PC-9 (cell line): ENCODE data around the gene NEO1. TPM values are rescaled to one million over a fixed set of nuclear protein-coding genes. Genes with fewer than 3 reads are reported as not detected.

Experiments used
- BruUV-seq: library from RNA; stranded (reverse); fragments of 400-500 nt; replicated peaks from 2 replicates; lab custom pipeline; 2021; lab: Mats Ljungman, UMichigan
- CTCF ChIA-PET: fragments of 300-600 bp; sonication (Branson Sonifier 250); formaldehyde crosslinking; loops from one replicate; lab custom pipeline; 2022; ENCODE audit warnings: antibody characterized with exemption; lab: Charles Lee
- POLR2A ChIA-PET: fragments of 300-600 bp; sonication (Branson Sonifier 250); formaldehyde crosslinking; loops from one replicate; lab custom pipeline; 2022; ENCODE audit warnings: antibody characterized with exemption; ENCODE audit not compliant: unreplicated experiment; lab: Charles Lee
- DNase-seq, 2 experiments: peaks; one replicate each; pipeline versions ENCODE4 v3.0.0 to v3.0.0-alpha.2; 2015 to 2022; ENCODE audit warnings: mixed read lengths in 1 of 2
- H2AFZ ChIP-seq: fragments of 200-600 bp; sonication (generic); 2 replicates; pipeline ENCODE4 v1.8.1; 2017; ENCODE audit warnings: antibody characterized with exemption
- H3F3A ChIP-seq: fragments of 200-600 bp; sonication (generic); 2 replicates; pipeline ENCODE4 v1.8.1; 2017; ENCODE audit warnings: antibody characterized with exemption, mild to moderate bottlenecking, low read depth; ENCODE audit not compliant: insufficient read depth
- H3K27ac ChIP-seq: fragments of 200-600 bp; sonication (generic); 2 replicates; pipeline ENCODE4 v1.6.1; 2016; ENCODE audit warnings: mixed run types
- H3K27me3 ChIP-seq: fragments of 200-600 bp; sonication (generic); 2 replicates; pipeline ENCODE4 v1.6.1; 2016; ENCODE audit warnings: low read depth, mixed run types; ENCODE audit not compliant: insufficient read depth
- H3K36me3 ChIP-seq: fragments of 200-600 bp; sonication (generic); 2 replicates; pipeline ENCODE4 v1.6.1; 2016; ENCODE audit warnings: low read depth, mixed run types
- H3K4me1 ChIP-seq: fragments of 200-600 bp; sonication (generic); replicated peaks from 2 replicates; pipeline ENCODE4 v1.6.1; 2016; ENCODE audit warnings: mixed run types; ENCODE audit not compliant: insufficient read depth
- H3K4me2 ChIP-seq: fragments of 200-600 bp; sonication (generic); 2 replicates; pipeline ENCODE4 v1.6.1; 2017; ENCODE audit warnings: mixed run types
- H3K4me3 ChIP-seq: fragments of 200-600 bp; sonication (generic); 2 replicates; pipeline ENCODE4 v1.6.1; 2016; ENCODE audit warnings: mixed run types
- H3K79me2 ChIP-seq: fragments of 200-600 bp; sonication (generic); 2 replicates; pipeline ENCODE4 v1.6.1; 2017; ENCODE audit warnings: low read depth, mixed run types
- H3K9me2 ChIP-seq: fragments of 200-600 bp; sonication (generic); 2 replicates; pipeline ENCODE4 v1.8.1; 2017; ENCODE audit warnings: mild to moderate bottlenecking; ENCODE audit not compliant: insufficient read depth
- H3K9me3 ChIP-seq: fragments of 200-600 bp; sonication (generic); 2 replicates; pipeline ENCODE4 v1.8.1; 2016; ENCODE audit warnings: low read depth; ENCODE audit not compliant: insufficient read depth
- H4K20me1 ChIP-seq: fragments of 200-600 bp; sonication (generic); 2 replicates; pipeline ENCODE4 v1.8.1; 2017; ENCODE audit not compliant: insufficient read depth
- EZH2 ChIP-seq: fragments of 200-600 bp; sonication (generic); IDR thresholded peaks from 2 replicates; pipeline ENCODE4 v1.8.0; 2017; ENCODE audit warnings: antibody characterized with exemption, low read depth
- intact Hi-C: fragments of 100-400 bp; cut with micrococcal nuclease; formaldehyde crosslinking; loops from one replicate; pipeline ENCODE4 v1.10.0; 2022; ENCODE audit not compliant: unreplicated experiment
- total RNA-seq: library from RNA; stranded (reverse); gene quantifications from 2 replicates; pipeline ENCODE4 v1.2.3, GENCODE V29; 2021
- TF ChIP-seq, protein P1 (sequence below): fragments of 200-600 bp; sonication (generic); conservative IDR thresholded peaks from 2 replicates; pipeline ENCODE4 v1.6.1; 2017; ENCODE audit warnings: mixed run types, antibody characterized with exemption, mild to moderate bottlenecking, moderate library complexity

Gene NEO1
- total RNA-seq, 1 experiment from 2014 or later: 5.2 TPM

DNA sequence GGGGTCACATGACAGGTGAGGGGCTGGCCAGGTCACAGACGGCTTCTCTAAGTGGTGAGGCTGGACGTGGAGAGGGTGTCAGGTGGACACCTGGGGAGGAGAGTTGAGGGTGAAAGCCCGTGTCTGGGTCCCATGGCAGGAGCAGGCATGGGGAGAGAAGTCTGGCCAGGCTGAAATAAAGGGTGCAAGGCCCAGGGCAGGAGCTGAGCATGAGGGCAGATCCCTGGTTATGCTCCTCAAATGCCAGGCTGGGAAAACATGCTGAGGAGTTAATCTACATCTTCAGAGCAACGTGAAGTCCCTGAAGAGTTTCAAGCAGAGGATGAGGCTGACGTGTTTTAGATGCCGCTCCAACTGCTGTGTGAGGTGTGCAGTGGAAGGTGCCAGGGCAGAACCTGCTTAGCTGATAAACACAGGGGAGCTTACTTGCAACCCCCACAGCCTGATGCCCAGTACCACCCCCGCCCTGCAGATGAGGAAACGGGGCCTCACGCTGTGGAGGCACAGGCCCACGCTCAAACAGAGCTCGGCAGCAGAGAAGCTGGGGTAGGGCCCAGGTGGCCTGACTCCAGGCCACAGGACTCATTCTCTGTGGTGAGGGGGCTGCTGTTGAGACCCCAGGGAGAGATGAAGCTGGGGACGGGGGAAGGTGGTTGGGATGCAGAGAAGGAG lies 276.0 kb downstream of the NEO1 start:
- intact Hi-C loops: no loop called here
- Histone ChIP-seq H3K36me3 (no peaks in the 10 kb centered on the region), H3F3A (no peaks in the 10 kb centered on the region), H3K27ac (no peak overlapping the region), H3K9me3 (no peaks in the 10 kb centered on the region), H3K9me2 (no peaks in the 10 kb centered on the region), H3K4me3 (no peak overlapping the region), H3K27me3 (peaks cover 2% of the 10 kb centered on the region; the same call in 1 of the 2 replicates), H3K4me2 (no peak overlapping the region), H3K79me2 (no peaks in the 10 kb centered on the region), H3K4me1 (no peaks in the 10 kb centered on the region), H2AFZ (no peak overlapping the region), H4K20me1 (no peaks in the 10 kb centered on the region)
- ChIA-PET CTCF (no interaction called here), POLR2A (no interaction called here)
- TF ChIP-seq, protein P1, sequence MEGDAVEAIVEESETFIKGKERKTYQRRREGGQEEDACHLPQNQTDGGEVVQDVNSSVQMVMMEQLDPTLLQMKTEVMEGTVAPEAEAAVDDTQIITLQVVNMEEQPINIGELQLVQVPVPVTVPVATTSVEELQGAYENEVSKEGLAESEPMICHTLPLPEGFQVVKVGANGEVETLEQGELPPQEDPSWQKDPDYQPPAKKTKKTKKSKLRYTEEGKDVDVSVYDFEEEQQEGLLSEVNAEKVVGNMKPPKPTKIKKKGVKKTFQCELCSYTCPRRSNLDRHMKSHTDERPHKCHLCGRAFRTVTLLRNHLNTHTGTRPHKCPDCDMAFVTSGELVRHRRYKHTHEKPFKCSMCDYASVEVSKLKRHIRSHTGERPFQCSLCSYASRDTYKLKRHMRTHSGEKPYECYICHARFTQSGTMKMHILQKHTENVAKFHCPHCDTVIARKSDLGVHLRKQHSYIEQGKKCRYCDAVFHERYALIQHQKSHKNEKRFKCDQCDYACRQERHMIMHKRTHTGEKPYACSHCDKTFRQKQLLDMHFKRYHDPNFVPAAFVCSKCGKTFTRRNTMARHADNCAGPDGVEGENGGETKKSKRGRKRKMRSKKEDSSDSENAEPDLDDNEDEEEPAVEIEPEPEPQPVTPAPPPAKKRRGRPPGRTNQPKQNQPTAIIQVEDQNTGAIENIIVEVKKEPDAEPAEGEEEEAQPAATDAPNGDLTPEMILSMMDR: no peak
- TF ChIP-seq EZH2: no peak
- BruUV-seq: no TSS peak
- no peak for DNase-seq

DNA sequence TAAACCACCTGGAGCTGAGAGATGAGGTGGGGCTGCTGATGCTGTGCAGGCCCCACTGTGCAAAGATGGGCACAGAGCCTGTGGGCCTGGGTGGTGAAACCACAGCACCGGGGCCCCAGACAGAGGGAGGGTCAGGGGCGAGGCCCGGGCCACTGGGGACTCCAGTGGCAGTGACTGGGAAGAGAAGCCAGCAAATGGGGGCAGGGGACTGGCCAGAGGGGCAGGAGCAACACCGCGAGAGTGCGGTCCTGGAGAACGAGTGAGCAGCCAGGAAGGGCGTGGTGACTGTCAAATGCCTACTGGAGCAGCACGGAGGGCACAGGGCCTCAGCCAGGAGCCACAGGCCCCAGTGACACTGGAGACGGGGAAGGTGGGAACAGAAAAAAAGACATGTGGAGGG lies 276.7 kb downstream of the NEO1 start:
- Histone ChIP-seq H3K79me2 (no peaks in the 10 kb centered on the region), H2AFZ (no peak overlapping the region), H3K4me2 (no peak overlapping the region), H3F3A (no peaks in the 10 kb centered on the region), H3K9me2 (no peaks in the 10 kb centered on the region), H4K20me1 (no peaks in the 10 kb centered on the region), H3K27me3 (peaks cover 4% of the 10 kb centered on the region; the same call in 1 of the 2 replicates), H3K36me3 (no peaks in the 10 kb centered on the region), H3K9me3 (no peaks in the 10 kb centered on the region), H3K4me1 (no peaks in the 10 kb centered on the region), H3K4me3 (no peak overlapping the region), H3K27ac (no peak overlapping the region)
- CTCF ChIA-PET: no interaction called here
- TF ChIP-seq EZH2: no peak
- TF ChIP-seq, protein P1: no peak
- intact Hi-C loops: no loop called here
- DNase-seq: no peak
- BruUV-seq: no TSS peak
- POLR2A ChIA-PET: no interaction called here

DNA sequence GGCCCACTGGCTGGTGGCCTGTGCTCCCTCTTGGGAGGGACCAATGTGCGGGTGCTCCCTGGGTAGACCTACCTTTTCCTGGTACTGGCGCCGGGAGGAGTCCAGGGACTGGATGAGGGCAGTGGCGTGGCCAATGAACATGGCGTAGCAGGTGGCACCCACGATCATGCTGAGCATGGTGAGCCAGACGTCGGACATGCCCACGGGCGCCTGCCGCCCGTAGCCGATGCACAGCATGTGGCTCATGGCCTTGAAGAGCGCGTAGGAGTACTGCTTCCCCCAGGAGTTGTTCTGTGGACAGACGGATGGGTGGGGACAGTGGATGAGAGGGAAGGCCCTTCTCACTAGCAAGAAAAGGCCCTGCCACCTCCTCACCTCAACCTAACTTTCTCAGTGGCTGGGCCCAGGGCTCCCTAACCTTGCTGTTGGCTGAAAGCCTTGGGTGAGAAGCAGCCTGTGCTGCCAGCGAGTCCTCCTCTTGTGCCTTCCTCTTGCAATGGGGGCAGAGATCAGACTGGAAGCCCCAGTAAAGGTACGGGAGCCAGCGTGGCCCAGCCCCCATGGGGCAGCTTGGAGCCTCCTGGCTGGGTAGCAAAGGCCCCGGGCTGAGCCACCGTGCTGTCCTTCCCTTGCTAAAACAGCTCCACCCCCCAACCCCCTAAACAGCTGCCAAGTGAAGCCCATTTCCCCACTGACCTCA lies 277.4 kb downstream of the NEO1 start:
- H3K4me1 ChIP-seq: no peaks in the 10 kb centered on the region
- H3K27ac ChIP-seq: no peak overlapping the region
- H3K9me3 ChIP-seq: no peaks in the 10 kb centered on the region
- no peaks in the 10 kb centered on the region for H4K20me1 ChIP-seq
- no peaks in the 10 kb centered on the region for H3K36me3 ChIP-seq
- H3K27me3 ChIP-seq: peaks cover 6% of the 10 kb centered on the region; the same call in 1 of the 2 replicates
- H3K9me2 ChIP-seq: no peaks in the 10 kb centered on the region
- H3K79me2 ChIP-seq: no peaks in the 10 kb centered on the region
- no peak for DNase-seq
- intact Hi-C loops: no loop called here
- H3K4me2 ChIP-seq: no peak overlapping the region
- no peaks in the 10 kb centered on the region for H3F3A ChIP-seq
- no TSS peak for BruUV-seq
- ChIA-PET CTCF (no interaction called here), POLR2A (no interaction called here)
- H2AFZ ChIP-seq: no peak overlapping the region
- no peak overlapping the region for H3K4me3 ChIP-seq
- TF ChIP-seq EZH2: no peak
- TF ChIP-seq, protein P1: no peak
